LNCaP clone FGC (cell line): ENCODE measurements around the gene ANXA11.

Experiments
- DNase-seq: peaks from one replicate; pipeline ENCODE4 v3.0.0-alpha.2; 2011; ENCODE audit warnings: low read depth
- H3K4me3 ChIP-seq: 2 replicates; pipeline ENCODE4 v1.5.1; 2011; ENCODE audit warnings: mild to moderate bottlenecking, low read depth, low read length, control low read depth
- TF ChIP-seq, protein P1 (sequence below): IDR thresholded peaks from 2 replicates; pipeline ENCODE4 v1.5.1; 2012; ENCODE audit warnings: mild to moderate bottlenecking; ENCODE audit not compliant: control insufficient read depth, insufficient read depth; ENCODE audit errors: extremely low read depth

ANXA11 gene

DNA sequence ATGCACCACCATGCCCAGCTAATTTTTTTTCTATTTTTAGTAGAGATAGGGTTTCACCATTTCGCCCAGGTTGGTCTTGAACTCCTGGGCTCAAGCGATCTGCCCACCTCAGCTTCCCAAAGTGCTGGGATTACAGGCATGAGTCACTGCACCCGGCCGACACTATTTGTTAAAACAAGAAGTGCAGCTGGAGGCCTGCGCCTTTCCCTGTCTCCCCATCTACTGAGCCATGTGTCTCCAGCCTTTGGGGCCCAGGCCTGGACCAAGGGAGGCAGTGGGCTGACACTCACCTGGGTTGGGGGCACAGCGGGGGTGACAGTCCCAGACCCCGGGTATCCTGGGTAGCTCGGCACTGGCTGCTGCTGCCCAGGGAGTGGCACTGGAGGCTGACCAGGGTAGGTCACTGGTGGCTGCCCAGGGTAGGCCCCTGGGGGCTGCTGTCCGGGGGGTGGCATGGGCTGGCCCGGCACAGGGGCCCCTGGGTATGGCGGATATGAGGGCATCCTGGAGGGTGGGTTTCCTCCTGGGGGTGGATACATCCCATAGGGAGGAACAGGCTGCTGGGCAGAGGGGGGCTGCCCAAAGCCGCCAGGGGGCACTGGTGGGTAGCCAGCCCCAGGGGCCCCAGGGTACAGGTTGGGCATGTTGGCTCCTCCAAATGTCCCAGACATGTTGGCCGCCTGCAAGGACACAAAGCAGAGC is 36.5 kb downstream of the ANXA11 start:
- TF ChIP-seq, protein P1, sequence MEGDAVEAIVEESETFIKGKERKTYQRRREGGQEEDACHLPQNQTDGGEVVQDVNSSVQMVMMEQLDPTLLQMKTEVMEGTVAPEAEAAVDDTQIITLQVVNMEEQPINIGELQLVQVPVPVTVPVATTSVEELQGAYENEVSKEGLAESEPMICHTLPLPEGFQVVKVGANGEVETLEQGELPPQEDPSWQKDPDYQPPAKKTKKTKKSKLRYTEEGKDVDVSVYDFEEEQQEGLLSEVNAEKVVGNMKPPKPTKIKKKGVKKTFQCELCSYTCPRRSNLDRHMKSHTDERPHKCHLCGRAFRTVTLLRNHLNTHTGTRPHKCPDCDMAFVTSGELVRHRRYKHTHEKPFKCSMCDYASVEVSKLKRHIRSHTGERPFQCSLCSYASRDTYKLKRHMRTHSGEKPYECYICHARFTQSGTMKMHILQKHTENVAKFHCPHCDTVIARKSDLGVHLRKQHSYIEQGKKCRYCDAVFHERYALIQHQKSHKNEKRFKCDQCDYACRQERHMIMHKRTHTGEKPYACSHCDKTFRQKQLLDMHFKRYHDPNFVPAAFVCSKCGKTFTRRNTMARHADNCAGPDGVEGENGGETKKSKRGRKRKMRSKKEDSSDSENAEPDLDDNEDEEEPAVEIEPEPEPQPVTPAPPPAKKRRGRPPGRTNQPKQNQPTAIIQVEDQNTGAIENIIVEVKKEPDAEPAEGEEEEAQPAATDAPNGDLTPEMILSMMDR = peak; percentile 20; the same call in 1 of the 2 replicates
- DNase-seq = no peak
- H3K4me3 ChIP-seq = no peak overlapping the region

DNA sequence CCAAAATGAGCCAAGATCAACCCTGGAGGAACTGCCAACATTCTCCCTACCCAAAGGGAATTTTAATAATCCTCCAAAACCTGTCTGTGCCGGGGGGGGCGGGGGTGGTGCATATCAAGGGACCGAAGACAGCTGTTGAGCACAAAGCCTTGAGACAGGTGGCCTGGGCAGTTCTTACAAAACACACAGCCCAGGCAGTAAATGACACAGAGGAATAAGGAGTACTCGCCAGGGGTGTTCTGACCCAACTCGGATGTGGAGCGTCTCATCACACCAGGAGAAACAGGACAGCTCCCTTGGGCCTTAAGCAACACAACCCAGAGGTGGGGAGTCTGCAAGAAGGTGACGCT is 37.2 kb downstream of the ANXA11 start:
- TF ChIP-seq, protein P1 = no peak
- no peak overlapping the region for H3K4me3 ChIP-seq
- DNase-seq = peak; percentile 44

DNA sequence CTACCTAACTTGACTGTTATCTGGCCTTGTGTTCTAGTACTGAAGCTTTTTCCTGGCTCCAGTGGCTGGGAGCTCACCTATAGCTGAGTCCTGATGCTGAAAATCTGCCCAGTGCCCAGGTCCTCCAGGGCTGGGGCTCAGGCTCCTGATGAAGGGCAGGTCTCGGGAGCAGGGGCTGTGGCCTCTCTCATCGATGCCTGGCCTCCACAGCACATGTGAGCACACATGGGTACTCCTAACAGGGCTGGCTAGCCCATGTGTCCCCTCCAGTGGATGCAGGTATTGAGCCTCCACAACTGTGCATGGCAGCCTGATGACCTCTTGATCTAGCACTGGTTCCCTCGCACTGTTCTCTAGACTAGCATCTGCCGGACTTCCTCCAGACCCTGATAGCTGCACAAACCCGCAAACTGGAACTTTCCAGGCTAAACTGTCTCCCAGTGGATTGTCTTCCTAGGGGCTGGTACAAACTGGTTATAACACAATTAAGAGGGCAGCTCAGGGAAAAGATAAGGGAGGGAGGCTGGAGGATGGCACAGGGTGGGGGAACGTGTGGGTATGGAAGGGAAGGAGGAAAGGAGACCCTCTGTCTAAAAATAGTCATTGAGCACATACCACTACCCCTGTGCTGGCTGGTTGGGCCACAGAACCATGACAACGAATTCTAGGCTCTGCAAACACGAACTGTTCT is 37.7 kb downstream of the ANXA11 start:
- TF ChIP-seq, protein P1 = no peak
- H3K4me3 ChIP-seq = no peak overlapping the region
- DNase-seq = no peak

GRCh38 chr10:80166581-80167470 is 38.5 kb downstream of the ANXA11 start:
- TF ChIP-seq, protein P1 = no peak
- no peak for DNase-seq
- no peak overlapping the region for H3K4me3 ChIP-seq

DNA sequence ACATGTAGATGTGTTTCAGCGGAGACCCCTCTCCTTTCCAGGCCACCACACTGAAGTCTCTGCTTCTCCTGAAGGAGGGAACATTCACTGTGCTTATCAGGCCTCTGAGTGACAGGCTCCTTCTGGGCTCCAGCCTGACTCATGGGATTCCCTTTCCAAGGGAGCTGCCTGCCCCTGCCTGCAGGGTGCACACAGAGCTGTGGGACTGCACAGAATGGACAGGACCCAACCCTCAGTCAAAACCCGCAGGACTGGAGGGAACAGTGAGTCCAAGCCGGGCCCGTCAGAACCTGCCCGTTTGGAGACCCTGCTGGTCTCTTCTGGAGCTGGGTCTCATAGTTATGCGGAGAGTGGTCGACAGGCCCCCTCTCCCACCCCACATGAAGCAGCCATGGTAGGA is 40.2 kb downstream of the ANXA11 start:
- DNase-seq = no peak
- H3K4me3 ChIP-seq = no peak overlapping the region
- TF ChIP-seq, protein P1 = no peak

- H3K4me3 ChIP-seq = no peak overlapping the region
- no peak for DNase-seq
- TF ChIP-seq, protein P1 = no peak
Measured at GRCh38 chr10:80164596-80164995, 40.7 kb downstream of the ANXA11 start.
